Measurements from ENCODE around the gene CLEC19A. TPM values are rescaled to one million over a fixed set of nuclear protein-coding genes. Genes with fewer than 3 reads are reported as not detected.

Gene CLEC19A
- total RNA-seq, 1 donor from 2014 or later: 0.13 TPM

GRCh38 chr16:19359556-19359955 lies 74.0 kb downstream of the CLEC19A start:
- ATAC-seq: no peak
- intact Hi-C loops (cut with DNase I): no loop called here

More at GRCh38 chr16:19359556-19359955, 74.0 kb downstream of the CLEC19A start:
- DNase-seq (ENCODE audit: low spot score): no peak

Other genes starting within 250 kb of the CLEC19A start
- gene COQ7, start 218.1 kb upstream of the CLEC19A start, total RNA-seq: 27.5 TPM
- 57.6 TPM for gene ITPRIPL2, start 171.8 kb upstream of the CLEC19A start, total RNA-seq
- gene SYT17, start 117.5 kb upstream of the CLEC19A start, total RNA-seq: 8.2 TPM
- gene TMC5, start 132.2 kb downstream of the CLEC19A start, total RNA-seq: 1.7 TPM
- 43.2 TPM for gene GDE1, start 236.4 kb downstream of the CLEC19A start, total RNA-seq
- 32.3 TPM for gene CCP110, start 238.2 kb downstream of the CLEC19A start, total RNA-seq

All from sciatic nerve (tissue), 2 donors.